Stimulated activated naive CD4-positive, alpha-beta T cell (primary cell): ENCODE results near the gene KLHL26.
"Not testable (repeated sequence)": the region's sequence is repeated elsewhere in the genome, so short reads cannot be mapped to it uniquely, and the experiment has no call there.

Experiments used
- DNase-seq, 6 experiments: peaks; one replicate each; lab custom pipeline; 2025; lab: John Stamatoyannopoulos, UW

Gene KLHL26, protein sequence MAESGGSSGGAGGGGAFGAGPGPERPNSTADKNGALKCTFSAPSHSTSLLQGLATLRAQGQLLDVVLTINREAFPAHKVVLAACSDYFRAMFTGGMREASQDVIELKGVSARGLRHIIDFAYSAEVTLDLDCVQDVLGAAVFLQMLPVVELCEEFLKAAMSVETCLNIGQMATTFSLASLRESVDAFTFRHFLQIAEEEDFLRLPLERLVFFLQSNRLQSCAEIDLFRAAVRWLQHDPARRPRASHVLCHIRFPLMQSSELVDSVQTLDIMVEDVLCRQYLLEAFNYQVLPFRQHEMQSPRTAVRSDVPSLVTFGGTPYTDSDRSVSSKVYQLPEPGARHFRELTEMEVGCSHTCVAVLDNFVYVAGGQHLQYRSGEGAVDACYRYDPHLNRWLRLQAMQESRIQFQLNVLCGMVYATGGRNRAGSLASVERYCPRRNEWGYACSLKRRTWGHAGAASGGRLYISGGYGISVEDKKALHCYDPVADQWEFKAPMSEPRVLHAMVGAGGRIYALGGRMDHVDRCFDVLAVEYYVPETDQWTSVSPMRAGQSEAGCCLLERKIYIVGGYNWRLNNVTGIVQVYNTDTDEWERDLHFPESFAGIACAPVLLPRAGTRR

DNA sequence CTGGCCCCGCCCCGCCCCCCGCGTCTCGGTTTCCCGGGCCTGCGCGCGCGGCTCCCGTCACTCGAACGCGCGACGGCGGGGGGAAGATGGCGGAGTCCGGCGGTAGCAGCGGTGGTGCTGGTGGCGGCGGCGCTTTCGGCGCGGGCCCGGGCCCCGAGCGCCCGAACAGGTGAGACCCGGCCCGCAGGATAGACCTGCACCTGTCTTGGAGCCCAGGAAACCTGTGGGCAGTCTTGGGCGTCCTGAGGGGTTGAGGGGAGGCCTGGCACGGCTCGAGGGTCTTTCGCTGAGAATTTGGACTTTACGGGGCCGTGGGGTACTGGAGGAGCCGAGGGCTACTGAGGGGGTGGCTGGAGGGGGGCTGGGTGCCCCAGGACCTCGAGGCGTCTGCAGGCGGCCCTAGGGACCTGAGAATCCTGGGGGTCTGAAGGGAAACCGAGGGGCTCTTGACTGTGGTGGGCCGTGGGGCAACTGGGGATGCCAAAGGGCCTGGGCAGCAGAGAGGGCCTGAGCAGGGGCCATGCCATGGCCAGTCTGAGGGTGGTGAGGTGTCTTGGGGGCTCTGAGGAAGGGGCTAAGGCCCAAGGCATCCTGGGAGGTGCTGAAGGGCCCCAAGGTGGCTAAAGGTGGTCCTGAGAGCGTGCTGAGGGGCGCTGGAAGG lies at the start of gene KLHL26:
KLHL26 (plus strand) TSS at position 60 of the 661 bp plus-strand sequence; CDS start at position 87, 27 bp downstream.
- peak in 1 of 6 experiments; percentile 29 for DNase-seq

DNA sequence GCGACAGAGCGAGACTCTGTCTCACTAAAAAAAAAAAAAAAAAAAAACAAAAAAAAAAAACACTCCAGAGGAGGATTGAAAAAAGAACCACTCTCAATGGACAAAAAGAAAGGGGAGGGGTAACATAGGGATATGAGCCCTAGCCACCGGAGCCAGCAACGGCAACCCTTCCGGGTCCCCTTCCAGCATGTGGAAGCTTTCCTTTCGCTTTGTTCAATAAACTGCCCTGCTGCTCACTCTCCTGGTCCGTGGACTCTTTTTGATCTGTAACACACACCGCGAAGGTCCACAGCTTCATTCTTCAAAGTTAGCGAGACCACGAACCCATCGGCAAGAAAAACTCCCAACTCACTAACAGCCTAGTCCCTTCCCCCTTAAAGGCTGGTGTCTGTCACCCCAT lies 49.3 kb upstream of the KLHL26 start:
- DNase-seq = no peak

DNA sequence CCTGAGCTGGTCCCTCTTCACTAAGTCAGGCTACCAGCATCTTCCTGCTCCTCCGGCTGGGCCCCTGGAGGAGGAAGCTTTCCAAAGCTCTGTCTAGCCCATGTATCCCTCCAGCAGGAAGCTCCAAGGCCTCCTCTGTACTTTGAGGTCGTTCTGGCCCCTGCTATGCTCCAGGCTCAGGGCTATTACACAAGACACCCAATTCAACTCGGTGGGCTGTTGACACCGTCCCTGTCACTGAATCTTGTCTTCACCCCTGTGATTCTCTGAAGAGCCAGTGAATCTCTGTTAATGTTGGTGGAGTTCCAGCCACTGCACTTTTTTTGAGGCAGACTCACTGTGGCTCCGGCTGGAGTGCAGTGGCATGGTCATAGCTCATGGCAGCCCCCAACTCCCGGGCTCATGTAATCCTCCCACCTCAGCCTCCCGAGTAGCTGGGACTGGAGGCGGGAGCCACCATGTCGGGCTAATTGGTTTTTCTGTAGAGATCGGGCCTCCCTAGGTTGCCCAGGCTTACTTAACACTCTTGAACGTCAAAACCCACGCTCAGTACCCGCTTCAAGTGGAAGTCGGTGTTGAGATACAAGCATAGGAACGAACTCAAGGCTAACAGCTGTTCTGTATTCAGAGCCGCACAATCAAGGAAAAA lies 48.7 kb upstream of the KLHL26 start:
- no peak for DNase-seq

DNA sequence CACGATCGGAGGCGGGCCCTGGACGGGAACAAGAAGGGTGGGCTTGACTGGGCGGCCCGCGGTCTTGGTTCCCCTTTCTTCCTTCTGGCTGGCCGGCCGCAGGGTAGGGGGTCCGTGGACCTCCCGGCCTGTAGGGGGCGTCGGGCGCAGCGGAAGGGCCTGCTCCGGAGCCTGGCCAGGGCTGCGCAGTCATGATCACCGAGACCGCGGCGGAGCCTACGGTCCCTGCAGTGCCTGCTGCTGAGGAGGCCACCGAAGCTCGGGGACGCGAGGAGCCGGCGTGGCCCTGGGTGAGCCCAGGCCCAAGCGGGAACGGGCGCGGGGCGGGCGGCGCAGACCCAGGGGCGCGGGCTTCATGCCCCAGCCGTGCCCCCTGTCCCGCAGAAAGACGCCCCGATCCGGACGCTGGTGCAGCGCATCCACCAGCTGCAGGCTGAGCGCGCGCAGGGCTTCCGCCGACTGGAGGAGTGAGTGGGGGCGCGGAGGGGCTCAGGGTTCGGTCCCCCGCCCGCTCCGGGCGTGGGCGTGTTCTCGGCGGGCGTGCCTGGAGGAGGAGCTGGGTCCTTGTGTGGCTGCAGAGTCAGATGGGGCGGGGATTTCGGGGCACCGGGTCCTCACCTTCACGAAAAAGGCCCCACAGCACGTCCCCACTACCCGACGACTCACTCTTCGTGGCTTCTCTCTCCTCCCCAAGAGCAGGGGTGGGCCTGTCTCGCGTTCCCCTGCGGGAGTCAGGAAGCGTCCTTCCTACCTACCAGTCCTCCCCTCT lies 48.0 kb upstream of the KLHL26 start, which contains the start of gene REX1BD:
REX1BD (plus strand) TSS at position 188 of the 769 bp plus-strand sequence; CDS start at position 192, 4 bp downstream.
- DNase-seq = peak; percentile 79 to 91 (median 88)

DNA sequence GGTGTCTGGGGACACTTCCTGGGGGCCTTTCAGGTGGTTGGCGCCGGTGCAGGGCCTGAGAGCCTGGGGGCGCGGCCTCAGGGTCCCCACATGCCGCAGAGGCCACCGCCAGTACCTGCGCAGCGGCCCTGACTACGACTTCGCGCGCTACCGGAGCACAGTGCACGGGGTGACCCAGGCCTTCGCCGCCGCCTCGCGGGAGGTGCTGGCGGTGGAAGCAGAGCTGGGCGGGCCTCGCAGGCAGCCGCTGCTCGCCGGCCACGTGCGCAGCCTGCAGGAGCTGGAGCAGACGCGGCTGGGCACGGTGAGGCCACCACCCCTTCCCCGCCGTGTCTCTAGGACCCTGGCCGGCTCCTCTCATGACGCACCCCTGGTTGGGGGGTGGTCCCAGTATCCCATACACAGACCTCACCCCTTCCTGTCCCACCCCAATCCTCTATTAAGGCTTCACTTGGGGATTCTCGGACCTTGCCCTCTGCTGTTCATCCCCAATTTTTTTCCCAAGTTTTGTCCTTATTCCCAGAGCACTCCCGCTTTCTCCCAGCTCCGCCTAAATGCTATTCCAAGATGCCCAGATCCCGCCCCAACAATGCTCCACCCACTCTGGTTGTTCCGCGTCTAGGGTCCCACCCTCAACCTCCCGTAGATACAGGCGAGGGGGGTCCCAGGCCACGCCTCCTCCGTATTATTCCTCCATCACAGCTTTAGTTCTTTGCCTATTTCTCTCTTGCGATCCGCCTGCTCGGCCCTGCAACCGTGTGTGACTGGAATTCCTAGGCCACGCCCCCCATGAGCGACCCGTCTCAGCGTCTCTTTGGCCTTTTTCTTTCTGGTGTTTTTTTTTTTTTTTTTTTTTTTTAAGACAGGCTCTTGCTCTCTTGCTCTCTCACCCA lies 47.2 kb upstream of the KLHL26 start:
- peak in 3 of 6 experiments; percentile 68 to 84 (median 76) for DNase-seq

DNA sequence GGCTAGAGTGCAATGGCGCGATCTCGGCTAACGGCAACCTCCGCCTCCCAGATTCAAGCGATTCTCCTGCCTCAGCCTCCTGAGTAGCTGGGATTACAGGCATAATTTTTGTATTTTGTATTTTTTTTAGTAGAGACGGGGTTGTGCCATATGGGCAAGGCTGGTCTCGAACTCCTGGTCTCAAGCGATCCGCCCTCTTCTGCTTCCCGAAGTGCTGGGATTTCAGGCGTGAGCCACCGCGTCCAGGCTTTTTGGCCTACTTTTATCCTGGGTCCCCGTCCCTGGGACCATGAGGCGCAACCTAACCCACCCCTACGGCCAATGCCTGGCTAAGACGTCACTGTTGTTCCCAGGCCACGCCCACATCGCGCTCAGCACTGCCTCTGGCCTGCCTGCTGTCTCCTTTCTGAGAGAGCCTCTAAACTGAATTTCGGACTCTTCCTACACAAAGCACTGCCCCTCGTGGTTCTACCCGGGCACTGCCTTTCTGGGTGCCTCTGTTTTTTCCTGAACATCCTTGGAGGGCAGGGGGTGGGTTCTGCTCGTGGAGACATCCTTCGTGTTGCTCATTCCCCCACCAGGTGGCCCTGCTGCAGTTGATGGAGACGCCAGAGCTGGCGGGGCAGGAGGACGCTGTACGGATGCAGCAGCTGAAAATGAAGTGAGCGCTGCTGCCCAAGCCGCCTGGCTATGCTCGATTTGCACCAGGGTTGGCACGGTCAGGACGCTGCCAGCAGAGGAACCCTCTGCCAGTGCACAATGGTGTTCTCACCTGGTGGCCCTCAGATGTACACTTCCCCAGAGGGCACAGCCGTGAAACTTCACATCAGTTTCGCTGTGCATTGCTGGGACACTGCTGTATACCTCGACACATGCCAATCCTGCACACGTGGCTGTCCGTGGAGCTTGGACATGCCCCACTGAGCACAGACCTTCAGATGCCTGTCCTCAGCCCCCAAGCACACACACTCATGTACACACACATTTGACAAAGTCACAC lies 46.3 kb upstream of the KLHL26 start:
- DNase-seq = peak in 2 of 6 experiments; percentile 16 to 39

DNA sequence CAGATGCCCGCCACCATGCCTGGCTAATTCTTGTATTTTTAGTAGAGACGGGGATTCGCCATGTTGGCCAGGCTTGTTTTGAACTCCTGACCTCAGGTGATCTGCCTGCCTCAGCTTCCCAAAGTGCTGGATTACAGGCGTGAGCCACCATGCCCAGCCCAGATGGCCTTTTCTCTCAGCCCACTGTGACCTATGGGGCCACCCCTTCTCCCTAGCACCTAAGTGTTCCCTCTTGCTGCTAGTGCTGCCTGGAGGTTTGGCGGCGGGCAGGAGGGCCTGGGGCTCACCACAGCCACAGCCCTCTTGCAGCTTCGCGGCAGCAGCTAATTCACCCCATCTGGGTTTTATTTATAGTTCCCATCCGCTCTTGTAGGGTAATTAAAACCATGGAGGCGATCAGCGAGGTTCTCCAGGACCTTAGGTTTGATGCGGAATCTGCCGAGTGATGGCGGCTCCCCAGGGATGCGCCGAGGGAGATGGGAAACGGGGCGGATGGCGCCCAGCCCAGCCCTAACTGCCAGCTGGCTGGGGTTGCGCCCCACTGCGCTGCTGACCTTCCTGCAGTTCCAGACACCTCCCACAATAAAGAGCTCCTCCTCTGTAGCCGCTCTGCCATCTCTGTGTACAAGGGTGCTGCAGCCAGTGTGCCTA lies 45.0 kb upstream of the KLHL26 start:
- DNase-seq = no peak

DNA sequence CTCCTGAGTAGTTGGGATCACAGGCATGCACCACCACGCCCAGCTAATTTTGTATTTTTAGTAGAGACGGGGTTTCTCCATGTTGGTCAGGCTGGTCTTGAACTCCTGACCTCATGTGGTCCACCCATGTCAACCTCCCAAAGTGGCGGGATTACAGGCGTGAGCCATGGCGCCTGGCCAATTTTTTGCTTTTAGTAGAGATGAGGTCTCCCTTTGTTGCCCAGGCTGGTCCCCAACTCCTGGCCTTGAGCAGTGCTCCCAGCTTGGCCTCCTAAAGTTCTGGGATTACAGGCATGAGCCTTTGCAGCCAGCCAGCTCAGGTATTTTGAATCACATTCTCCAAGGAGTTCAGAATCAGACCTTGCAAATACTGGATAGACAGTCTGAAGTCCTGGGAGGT lies 44.1 kb upstream of the KLHL26 start:
- DNase-seq = not testable (repeated sequence)

DNA sequence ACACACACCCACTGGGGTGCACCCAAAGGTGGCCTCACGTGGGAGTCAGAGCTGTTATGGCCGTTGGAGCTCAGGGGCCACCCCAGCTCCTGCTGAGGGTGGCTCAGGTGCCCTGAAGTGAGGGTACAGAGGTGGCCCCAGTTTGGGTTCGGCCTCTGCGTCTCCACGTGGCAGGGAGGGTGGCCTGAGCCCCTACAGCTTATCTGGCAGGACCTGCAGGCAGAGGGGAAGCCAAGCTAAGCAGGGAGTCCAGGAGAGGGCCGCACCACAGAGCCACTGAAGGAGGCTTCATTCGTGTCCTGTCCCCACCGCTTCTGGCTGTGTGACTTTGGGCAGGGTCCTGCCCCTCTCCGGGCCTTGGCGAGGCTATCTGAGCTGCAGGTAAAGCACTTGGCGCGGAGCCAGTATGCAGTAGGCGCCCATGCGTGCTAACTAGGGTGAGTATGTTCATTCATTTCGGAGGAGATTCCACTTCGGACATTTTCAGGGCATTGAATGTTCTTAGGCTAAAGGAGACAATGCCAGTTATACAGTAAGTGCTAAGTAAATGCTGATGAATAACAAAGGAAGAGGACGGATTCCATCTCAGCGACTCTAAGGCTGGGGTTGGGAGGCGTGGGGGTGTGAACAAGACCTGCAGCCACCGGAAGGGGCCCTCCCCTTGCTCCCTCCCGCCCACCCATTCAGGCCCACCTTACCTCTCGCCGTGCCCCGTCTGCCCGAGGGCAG lies 43.3 kb upstream of the KLHL26 start:
- DNase-seq = no peak

DNA sequence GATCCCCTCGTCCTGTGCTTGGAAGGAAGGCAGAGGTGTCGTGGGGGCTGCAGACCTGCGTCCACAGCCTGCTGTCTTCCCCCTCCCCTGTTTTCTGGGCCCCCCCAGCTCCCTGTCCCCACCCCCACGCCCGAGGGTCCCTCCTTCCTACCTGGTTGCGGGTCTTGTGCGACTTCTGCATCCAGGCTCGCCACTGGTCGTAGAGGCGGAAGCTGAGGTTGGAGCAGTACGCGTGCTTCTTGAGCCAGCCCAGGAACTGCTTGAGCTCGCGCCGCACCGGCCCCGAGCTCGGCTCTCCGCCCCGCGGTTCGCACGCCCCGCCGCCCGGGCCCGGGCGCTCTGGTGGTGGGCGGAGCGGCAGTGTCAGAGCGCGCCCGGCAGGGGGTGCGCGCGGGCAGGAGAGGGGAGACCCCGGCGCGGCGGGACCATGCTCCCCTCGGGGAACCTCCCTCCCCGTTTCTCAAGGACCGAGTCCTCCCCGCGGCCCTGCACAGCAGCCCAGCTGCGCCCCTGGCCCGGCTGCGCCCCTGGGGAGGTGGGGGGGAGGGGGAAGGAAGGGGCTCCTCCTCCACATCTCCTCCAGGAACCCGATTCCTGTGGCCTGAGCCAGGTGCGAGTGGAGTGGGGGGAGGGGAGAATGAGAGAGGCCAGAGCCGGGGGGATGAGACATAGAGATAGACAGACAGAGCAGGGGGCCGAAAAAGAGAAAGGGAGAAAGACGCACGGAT lies 42.6 kb upstream of the KLHL26 start:
- peak; percentile 57 to 77 (median 70) for DNase-seq

DNA sequence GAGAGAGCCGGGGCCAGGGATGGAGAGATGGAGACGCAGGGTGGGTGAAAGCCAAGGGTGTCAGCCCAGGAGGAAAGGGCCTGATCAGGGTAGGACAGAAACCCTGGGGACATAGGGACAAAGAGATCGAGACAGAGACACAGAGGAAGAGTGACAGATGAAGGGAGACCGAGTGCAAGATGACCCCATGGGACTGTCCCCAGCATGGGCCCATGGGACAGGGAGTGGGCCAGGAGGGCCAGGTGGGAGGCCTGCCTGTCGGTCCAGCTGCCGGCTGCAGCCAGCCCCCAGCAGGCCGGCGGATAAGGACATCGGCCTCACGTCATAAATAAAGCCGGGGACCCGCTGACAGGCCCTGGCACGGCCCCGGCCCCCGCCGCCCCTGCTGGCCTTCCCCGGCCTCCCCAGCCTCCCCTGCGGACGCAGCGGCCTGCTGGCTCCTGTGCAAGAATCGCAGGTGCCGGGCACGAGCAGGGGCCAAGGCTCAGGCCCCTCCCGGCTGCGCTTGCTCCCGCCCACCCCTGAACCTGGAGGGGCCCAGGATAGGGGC lies 41.9 kb upstream of the KLHL26 start:
- no peak for DNase-seq

DNA sequence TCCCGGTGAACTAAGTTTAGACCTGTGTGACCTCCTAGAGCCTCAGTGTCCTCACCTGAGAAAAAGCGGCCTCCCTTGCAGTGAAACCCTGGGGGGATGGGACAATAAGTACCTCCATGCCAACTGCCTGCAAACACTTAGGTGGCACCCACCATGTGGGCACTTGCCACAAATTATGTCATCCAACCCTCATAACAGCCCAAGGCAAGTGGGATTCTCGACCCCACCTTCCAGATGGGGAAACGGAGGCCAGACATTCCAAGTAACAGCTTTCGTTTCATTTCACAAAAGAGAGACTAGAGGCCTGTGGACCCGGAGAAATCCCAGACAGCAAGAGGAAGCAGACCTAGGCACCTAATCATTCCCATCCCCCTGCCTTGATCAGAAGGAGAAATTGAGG lies 41.4 kb upstream of the KLHL26 start:
- DNase-seq = no peak

DNA sequence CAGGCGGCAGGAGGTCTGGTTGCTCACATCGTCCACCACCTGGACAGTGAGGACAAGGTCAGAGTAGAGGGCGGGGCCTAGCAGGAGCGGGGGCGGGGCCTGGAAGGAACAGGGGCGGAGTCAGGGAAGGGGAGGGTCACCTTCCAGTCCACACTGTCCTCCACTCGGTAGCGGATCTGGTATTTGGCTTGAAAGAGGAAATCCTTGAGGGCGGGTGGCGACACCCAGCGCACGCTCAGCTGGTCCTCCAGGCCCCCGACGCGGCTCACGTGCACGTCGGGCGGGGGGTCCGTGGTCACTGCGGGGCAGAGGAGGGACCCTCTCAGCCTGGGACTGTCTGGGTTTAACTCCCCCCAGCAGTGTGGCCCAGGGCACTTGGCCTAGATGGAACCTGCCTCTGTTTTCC lies 40.1 kb upstream of the KLHL26 start:
- peak in 1 of 6 experiments; percentile 12 for DNase-seq

DNA sequence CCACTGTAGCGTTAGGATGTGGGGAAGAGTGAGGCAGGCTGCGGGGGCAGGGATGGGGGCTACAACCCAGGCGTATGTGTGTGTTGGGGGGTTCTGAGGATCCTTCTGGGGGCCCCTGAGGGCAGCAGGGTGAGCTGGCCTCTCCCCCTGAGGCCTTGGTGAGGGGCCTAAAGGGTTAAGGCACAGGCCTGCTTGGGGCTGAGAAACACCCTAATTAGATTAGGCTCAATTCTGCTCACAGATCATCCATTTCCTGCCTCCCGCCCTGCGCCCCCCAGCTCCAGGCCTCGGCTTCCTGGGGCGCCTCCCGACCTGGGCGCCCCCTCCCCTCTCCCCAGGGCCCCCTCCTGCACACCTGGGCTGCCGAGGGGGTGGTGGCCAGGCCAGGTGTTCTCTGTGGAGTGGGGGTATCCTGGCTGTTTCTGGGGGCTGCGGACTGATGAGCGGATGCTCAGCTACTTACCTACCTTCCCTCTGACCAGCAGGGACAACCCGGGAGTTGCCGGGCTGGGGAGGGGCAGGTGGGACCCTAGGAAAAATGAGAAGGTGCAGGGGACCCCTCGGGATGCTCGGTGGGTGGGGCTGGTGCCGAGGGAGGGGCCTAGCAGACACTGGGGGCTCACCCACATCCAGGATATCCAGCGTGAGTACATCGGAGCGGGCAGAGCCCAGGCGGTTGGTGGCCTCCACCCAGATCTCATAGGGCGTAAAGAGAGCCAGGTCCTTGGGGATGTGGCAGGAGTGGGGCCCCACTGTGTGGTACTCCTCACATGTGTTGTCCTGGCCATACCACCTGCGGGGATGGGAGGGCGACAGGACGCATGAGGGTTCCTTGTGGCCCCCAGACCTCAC lies 38.8 kb upstream of the KLHL26 start:
- DNase-seq = no peak

DNA sequence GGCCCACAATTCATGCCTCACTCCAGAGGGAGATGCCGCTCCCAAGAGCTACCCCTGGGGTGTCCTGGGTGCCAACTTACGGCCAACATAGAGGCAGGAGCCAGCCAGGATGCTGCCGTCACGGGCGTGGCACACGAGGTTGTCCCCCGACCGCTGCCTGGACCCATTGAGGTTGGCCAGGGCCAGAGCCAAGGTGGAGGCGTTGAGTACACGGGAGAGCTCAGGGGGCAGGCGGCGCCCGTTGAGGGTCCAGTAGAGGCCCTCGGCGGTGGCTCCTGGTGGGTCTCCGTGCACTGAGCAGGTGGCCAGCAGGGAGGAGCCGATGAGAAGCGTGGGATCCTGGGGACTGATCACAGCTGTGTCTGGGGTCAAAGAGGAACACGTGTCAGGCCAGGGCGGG lies 37.3 kb upstream of the KLHL26 start:
- no peak for DNase-seq
